Activated T-helper 17 cell treated with anti-CD3 and anti-CD28 coated beads, Interleukin-2, amount 50 U/mL, for 72 hours (primary cell): Measurements from ENCODE around the gene CIART. TPM values are rescaled to one million over a fixed set of nuclear protein-coding genes. Genes with fewer than 3 reads are reported as not detected.

Experiments used
- ATAC-seq: fragments of 150-1000 bp; cut with Tn5 transposase; replicated peaks from 2 replicates; pipeline ENCODE4 v1.10.0; 2021; ENCODE audit warnings: mild to moderate bottlenecking, moderate library complexity
- H3K27ac Mint-ChIP-seq: one replicate; pipeline ENCODE4 v1.8.0; 2022; ENCODE audit warnings: mixed read lengths
- H3K27me3 Mint-ChIP-seq: one replicate; pipeline ENCODE4 v1.8.0; 2022; ENCODE audit warnings: mixed read lengths
- H3K36me3 Mint-ChIP-seq: one replicate; pipeline ENCODE4 v1.8.0; 2022; ENCODE audit warnings: low read depth, mild to moderate bottlenecking, mixed read lengths
- H3K4me1 Mint-ChIP-seq: one replicate; pipeline ENCODE4 v1.8.0; 2022; ENCODE audit warnings: mixed read lengths
- H3K4me3 Mint-ChIP-seq: one replicate; pipeline ENCODE4 v1.8.0; 2022; ENCODE audit warnings: mild to moderate bottlenecking, mixed read lengths
- H3K9me3 Mint-ChIP-seq: one replicate; pipeline ENCODE4 v1.8.0; 2022; ENCODE audit warnings: mixed read lengths
- total RNA-seq, 2 donors: library from RNA; stranded (reverse); gene quantifications; one replicate each; pipeline ENCODE4 v1.2.3, GENCODE V29; 2022

CIART gene
- total RNA-seq, 2 donors from 2014 or later: 3.7 to 12.4 TPM

- H3K27me3 Mint-ChIP-seq: peaks cover 26% of the 10 kb centered on the region
- ATAC-seq: no peak
- peaks cover 12% of the 10 kb centered on the region for H3K4me1 Mint-ChIP-seq
- H3K36me3 Mint-ChIP-seq: no peaks in the 10 kb centered on the region
- H3K27ac Mint-ChIP-seq: no peak overlapping the region
- peak overlapping the region; percentile 81 for H3K4me3 Mint-ChIP-seq
- no peaks in the 10 kb centered on the region for H3K9me3 Mint-ChIP-seq
Measured at GRCh38 chr1:150256554-150257341, 25.6 kb upstream of the CIART start.

DNA sequence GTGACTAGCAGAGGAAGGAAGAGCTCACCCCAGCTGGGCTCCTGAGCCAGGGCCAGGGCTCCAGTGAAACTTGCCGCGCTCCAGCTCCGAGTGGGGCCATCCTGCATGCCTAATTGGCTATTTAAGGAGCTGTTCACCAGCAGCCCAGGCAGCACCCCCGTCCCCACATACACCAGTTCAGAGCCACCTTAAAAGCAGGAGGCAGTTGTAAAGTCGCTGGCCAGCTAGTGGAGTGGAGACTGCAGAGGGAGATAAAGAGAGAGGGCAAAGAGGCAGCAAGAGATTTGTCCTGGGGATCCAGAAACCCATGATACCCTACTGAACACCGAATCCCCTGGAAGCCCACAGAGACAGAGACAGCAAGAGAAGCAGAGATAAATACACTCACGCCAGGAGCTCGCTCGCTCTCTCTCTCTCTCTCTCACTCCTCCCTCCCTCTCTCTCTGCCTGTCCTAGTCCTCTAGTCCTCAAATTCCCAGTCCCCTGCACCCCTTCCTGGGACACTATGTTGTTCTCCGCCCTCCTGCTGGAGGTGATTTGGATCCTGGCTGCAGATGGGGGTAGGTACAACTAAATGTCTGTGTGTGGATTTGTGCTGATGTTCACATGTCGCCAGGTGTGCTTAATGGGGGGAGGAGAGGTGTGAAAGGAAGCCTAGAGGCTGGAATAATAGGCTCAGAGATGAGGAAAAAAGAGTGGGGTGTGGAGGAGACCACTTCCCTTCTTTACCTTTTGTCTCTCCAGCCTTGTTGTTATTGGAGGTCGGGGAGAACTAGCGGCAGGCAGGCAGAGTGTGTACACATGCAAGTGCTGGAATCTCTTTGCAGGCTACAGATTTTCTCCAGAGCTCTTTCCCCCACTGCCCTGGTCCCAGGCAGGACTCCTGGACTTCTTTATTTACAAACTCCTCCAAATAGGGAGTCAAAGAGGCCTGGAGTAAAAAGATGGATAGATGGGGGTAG is 24.4 kb upstream of the CIART start, which contains the start of gene CA14:
TSS of gene CA14 (plus strand) at position 151 of the 962 bp plus-strand sequence. CDS start at position 506, 355 bp downstream.
- Mint-ChIP-seq H3K36me3 (no peaks in the 10 kb centered on the region), H3K4me3 (peak within 1 kb of the TSS; percentile 81), H3K27ac (no peak within 1 kb of the TSS), H3K4me1 (peaks cover 12% of the 10 kb centered on the region), H3K27me3 (peaks cover 26% of the 10 kb centered on the region), H3K9me3 (no peaks in the 10 kb centered on the region)
- no peak for ATAC-seq

DNA sequence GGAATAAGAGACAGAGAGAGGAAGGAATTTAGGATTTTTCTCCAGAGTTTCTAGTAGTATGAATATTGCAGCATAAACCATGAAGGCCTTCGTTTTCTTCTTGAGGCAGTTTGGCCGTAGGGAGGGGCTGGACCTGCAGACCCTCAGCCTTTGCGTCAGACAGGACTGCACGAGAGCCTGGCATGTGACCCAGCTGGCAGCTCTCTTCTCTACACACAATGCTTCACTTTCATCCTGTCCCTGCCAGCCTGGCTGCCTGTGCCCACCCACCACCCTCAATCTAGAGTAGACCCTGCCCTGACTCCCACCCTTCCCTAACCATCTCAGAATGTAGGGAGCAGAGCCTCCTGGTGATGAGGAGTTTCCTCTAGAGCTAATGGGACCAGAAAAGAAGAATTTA is 23.1 kb upstream of the CIART start:
- ATAC-seq: no peak
- H3K27me3 Mint-ChIP-seq: peaks cover 23% of the 10 kb centered on the region
- no peaks in the 10 kb centered on the region for H3K9me3 Mint-ChIP-seq
- H3K4me1 Mint-ChIP-seq: peaks cover 12% of the 10 kb centered on the region
- no peak overlapping the region for H3K27ac Mint-ChIP-seq
- H3K4me3 Mint-ChIP-seq: no peak overlapping the region
- no peaks in the 10 kb centered on the region for H3K36me3 Mint-ChIP-seq

- Mint-ChIP-seq H3K4me3 (no peak overlapping the region), H3K4me1 (peaks cover 12% of the 10 kb centered on the region), H3K27ac (no peak overlapping the region), H3K9me3 (no peaks in the 10 kb centered on the region), H3K27me3 (peaks cover 23% of the 10 kb centered on the region), H3K36me3 (peaks cover 8% of the 10 kb centered on the region)
- no peak for ATAC-seq
Measured at GRCh38 chr1:150259758-150260669, 22.3 kb upstream of the CIART start.

DNA sequence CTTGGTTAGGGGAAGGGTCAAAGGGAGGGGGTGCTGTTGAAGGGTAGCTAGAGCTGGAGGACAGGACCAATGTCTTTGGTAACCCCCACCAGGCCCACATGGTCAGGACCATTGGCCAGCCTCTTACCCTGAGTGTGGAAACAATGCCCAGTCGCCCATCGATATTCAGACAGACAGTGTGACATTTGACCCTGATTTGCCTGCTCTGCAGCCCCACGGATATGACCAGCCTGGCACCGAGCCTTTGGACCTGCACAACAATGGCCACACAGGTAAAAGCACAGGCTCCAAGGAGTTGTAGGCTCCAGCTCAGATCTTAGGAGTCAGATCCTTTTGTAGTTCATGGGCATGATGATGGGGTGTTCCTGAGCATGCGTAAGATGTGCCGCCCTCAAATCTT is 21.0 kb upstream of the CIART start:
- Mint-ChIP-seq H3K4me3 (no peak overlapping the region), H3K27me3 (peaks cover 19% of the 10 kb centered on the region), H3K27ac (no peak overlapping the region), H3K4me1 (peaks cover under 1% of the 10 kb centered on the region), H3K36me3 (peaks cover 21% of the 10 kb centered on the region), H3K9me3 (no peaks in the 10 kb centered on the region)
- no peak for ATAC-seq

DNA sequence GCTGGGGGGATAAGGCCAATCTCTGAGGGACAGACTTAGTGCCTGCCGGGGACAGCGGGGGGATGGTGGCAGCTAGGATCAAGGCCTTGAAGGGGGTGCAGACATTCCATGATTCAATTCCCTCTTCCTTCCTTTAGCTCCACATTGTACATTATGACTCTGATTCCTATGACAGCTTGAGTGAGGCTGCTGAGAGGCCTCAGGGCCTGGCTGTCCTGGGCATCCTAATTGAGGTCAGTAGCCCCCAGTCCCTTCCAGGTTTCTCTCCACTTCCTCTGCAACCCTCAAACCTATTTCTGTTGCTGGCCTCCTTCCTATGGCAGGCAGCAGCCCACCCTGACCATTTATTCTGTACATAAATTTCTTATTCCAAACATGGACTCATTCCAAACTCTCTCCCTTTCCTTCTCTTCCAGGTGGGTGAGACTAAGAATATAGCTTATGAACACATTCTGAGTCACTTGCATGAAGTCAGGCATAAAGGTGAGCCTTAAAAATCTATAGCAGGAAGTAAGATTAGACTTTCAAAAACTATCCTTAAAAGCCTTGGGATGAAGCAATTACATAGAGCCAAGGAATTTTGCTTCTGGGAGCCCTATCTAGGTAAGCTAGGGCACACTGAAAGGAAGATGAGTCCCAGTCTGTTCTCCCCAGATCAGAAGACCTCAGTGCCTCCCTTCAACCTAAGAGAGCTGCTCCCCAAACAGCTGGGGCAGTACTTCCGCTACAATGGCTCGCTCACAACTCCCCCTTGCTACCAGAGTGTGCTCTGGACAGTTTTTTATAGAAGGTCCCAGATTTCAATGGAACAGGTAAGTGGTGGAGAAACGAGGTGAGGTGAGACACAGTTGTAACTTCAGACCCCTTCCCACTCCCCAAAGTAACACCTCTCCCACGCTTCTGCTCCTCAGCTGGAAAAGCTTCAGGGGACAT is 19.7 kb upstream of the CIART start:
- Mint-ChIP-seq H3K4me1 (peaks cover 7% of the 10 kb centered on the region), H3K27ac (peak overlapping the region; percentile 12), H3K4me3 (no peak overlapping the region), H3K36me3 (peaks cover 34% of the 10 kb centered on the region), H3K9me3 (no peaks in the 10 kb centered on the region), H3K27me3 (peaks cover 9% of the 10 kb centered on the region)
- ATAC-seq: no peak

DNA sequence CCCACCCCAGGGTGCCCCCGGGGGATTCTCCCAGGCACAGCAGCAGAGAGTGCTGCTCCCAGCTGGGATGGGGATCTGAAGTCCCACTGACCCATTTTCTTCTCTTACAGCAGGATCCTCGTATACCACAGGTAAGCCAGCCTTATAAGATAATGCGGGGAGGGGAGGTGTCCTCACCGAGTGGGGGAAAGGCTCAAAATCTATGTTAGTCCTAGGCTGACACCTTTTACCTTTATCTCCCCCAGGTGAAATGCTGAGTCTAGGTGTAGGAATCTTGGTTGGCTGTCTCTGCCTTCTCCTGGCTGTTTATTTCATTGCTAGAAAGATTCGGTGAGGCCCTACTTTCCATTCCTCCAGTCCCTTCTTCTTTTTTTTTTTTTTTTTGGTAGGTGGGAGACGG is 18.8 kb upstream of the CIART start:
- Mint-ChIP-seq H3K4me3 (no peak overlapping the region), H3K9me3 (no peaks in the 10 kb centered on the region), H3K36me3 (peaks cover 43% of the 10 kb centered on the region), H3K4me1 (peaks cover 7% of the 10 kb centered on the region), H3K27me3 (peaks cover 4% of the 10 kb centered on the region), H3K27ac (no peak overlapping the region)
- no peak for ATAC-seq

DNA sequence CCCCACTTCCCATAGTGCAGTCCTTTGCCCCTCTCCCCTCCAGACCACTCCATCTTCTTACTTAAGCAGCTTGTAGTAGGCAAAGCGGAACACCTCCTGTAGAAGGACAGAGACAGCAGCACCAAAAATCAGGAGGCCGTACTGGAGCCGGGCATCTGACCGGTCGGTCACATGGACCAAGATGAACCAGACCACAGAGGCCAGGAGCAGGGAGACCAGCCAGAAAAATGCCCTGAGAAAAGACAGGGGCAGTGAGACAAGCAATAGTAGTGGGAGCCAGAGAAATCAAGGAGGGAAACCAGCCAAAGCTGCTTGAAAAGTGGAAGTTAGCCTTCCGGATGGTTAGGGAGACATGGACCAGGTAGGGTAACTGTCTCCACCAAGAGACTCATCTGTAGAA is 14.5 kb upstream of the CIART start:
- Mint-ChIP-seq H3K36me3 (peaks cover 50% of the 10 kb centered on the region), H3K27ac (peak overlapping the region; percentile 97), H3K4me1 (peaks cover 17% of the 10 kb centered on the region), H3K4me3 (peak overlapping the region; percentile 96), H3K9me3 (no peaks in the 10 kb centered on the region), H3K27me3 (no peaks in the 10 kb centered on the region)
- no peak for ATAC-seq

DNA sequence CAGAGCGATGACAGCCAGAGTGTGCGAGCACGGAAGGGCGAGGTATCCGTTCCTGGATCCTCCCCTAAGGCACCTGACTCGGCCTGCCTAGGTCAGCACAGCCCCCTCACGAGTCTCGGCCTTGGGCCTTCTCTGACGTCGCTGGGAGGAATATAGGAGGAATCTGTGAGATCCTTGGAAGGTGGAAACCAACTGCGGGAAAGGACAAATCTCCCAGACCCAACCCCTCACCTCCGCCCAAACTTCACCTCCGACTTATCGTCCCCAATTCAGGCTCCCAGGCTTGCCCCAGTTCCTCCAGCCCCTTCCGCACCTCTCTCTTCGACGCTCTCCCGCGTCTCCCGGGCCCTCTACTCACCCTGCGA is 14.0 kb upstream of the CIART start:
- Mint-ChIP-seq H3K4me1 (peaks cover 17% of the 10 kb centered on the region), H3K36me3 (peaks cover 50% of the 10 kb centered on the region), H3K9me3 (no peaks in the 10 kb centered on the region), H3K27me3 (no peaks in the 10 kb centered on the region), H3K4me3 (peak overlapping the region; percentile 96), H3K27ac (peak overlapping the region; percentile 97)
- ATAC-seq: peak; percentile 54

DNA sequence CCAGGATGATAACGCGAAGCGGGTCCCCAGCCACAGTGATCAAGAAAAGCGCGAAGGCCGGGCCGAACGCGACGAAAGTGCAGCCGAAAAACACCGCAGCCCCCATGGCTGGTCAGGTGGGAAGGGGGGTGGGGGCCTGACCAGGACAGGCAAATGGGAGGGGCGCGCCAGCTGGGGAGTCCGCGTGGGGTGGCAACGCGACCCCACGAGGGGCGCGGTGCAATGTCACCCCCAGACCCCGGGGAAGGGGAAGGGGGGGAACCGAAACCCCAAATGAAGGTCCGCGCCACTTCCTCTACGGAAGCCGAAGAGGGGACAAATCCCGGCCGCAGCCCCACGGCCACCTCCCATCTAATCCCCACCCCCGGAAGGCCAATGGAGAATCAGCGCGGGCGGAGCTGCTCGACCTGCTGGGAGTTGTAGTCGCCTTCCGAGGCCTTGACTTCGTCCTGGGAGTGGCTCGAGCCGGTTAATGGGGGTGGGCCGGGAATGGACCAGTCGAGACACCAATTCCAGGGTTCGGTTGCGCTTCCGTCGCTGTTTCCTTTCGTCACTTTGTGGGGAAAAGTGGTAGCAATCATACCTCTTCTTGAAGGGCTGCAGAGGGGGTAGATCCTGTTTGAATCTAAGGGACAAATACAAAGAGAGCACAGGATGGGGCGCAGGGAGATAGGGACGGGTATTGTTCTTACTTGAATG is 13.5 kb upstream of the CIART start, which contains the start of gene APH1A:
TSS of gene APH1A (minus strand) at position 312 of the 699 bp plus-strand sequence. CDS start at position 106, 206 bp downstream.
- peak; percentile 99 for ATAC-seq
- Mint-ChIP-seq H3K4me1 (peaks cover 17% of the 10 kb centered on the region), H3K9me3 (no peaks in the 10 kb centered on the region), H3K36me3 (peaks cover 50% of the 10 kb centered on the region), H3K27ac (peak within 1 kb of the TSS; percentile 97), H3K27me3 (no peaks in the 10 kb centered on the region), H3K4me3 (peak within 1 kb of the TSS; percentile 96)

- H3K9me3 Mint-ChIP-seq: no peaks in the 10 kb centered on the region
- peak overlapping the region; percentile 97 for H3K27ac Mint-ChIP-seq
- H3K4me1 Mint-ChIP-seq: peaks cover 17% of the 10 kb centered on the region
- H3K4me3 Mint-ChIP-seq: peak overlapping the region; percentile 96
- no peaks in the 10 kb centered on the region for H3K27me3 Mint-ChIP-seq
- H3K36me3 Mint-ChIP-seq: peaks cover 48% of the 10 kb centered on the region
- ATAC-seq: no peak
Measured at GRCh38 chr1:150269451-150269850, 12.9 kb upstream of the CIART start.

DNA sequence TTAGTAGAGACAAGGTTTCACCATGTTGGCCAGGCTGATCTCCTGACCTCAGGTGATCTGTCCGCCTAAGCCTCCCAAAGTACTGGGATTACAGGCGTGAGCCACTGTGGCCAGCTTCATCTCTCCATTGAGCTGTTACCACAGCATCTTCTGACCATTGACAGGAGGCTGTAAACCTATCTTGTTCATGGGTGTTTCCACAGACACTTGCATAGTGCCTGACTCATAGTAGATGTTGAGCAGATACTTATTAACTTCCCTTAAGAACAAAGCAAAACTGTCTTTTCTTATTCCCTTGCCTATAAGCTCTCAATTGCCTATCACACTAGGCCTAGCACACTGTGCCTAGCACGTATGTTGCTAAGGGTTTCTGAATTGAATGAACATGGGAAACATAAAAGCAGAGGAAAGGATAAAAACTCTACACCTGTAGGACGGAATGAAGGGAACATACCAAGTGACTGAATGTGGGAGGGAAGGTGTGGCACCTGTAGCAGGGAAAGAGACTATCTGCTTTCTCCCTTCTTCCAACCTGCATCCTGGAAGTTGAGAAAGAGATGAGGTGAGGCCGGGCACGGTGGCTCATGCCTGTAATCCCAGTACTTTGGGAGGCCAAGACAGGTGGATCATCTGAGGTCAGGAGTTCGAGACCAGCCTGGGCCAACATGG is 10.9 kb upstream of the CIART start:
- ATAC-seq: no peak
- Mint-ChIP-seq H3K27ac (no peak overlapping the region), H3K9me3 (no peaks in the 10 kb centered on the region), H3K27me3 (no peaks in the 10 kb centered on the region), H3K36me3 (peaks cover 29% of the 10 kb centered on the region), H3K4me1 (peaks cover 17% of the 10 kb centered on the region), H3K4me3 (no peak overlapping the region)
